Tibial nerve (tissue), 4 donors: ENCODE measurements around the gene IFIT1B.

Source experiments
- EP300 ChIP-seq, 2 donors: sonication (generic); formaldehyde crosslinking; IDR thresholded peaks; one replicate each; pipeline ENCODE4 v1.6.1; 2017; ENCODE audit warnings: antibody characterized with exemption in 2 of 2, mild to moderate bottlenecking in 1 of 2
- TF ChIP-seq, protein P1 (sequence below), 5 experiments: fragments of 200-600 bp in 3 of 5; fragments of 450-650 bp in 2 of 5; sonication (generic) in 3 of 5; IDR thresholded peaks; one replicate each; pipeline ENCODE4 v1.5.1; 2016 to 2019; ENCODE audit warnings: antibody characterized with exemption in 5 of 5, mild to moderate bottlenecking in 3 of 5, moderate library complexity in 2 of 5

DNA sequence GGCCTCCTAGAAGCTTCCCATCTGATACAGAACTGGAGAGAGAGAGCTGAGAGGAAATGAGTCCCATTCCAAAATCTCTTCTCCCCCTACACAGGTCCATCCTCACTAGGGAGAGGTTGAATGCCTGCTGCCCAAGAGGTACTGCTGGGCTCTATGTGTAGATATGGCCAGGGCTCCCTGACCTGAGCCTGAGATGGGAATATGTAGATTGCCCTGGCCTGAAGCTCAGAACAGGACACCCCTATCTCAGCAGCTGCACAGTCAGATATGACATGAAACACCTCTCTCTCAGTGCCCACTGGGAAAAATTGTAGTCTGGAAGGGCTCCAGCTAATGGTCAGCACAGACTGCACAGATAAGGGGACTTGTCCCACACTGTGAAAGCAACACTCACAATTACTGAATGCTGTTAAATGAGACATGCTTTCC, 3.1 kb upstream of the IFIT1B start:
- TF ChIP-seq, protein P1, sequence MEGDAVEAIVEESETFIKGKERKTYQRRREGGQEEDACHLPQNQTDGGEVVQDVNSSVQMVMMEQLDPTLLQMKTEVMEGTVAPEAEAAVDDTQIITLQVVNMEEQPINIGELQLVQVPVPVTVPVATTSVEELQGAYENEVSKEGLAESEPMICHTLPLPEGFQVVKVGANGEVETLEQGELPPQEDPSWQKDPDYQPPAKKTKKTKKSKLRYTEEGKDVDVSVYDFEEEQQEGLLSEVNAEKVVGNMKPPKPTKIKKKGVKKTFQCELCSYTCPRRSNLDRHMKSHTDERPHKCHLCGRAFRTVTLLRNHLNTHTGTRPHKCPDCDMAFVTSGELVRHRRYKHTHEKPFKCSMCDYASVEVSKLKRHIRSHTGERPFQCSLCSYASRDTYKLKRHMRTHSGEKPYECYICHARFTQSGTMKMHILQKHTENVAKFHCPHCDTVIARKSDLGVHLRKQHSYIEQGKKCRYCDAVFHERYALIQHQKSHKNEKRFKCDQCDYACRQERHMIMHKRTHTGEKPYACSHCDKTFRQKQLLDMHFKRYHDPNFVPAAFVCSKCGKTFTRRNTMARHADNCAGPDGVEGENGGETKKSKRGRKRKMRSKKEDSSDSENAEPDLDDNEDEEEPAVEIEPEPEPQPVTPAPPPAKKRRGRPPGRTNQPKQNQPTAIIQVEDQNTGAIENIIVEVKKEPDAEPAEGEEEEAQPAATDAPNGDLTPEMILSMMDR (IDR thresholded peaks at IDR 0.05): no peak
- TF ChIP-seq EP300 (IDR thresholded peaks at IDR 0.05): no peak
